Measurements from ENCODE around the gene ABCA12.
"Not testable (repeated sequence)": the region's sequence is repeated elsewhere in the genome, so short reads cannot be mapped to it uniquely, and the experiment has no call there.

Gene ABCA12, protein sequence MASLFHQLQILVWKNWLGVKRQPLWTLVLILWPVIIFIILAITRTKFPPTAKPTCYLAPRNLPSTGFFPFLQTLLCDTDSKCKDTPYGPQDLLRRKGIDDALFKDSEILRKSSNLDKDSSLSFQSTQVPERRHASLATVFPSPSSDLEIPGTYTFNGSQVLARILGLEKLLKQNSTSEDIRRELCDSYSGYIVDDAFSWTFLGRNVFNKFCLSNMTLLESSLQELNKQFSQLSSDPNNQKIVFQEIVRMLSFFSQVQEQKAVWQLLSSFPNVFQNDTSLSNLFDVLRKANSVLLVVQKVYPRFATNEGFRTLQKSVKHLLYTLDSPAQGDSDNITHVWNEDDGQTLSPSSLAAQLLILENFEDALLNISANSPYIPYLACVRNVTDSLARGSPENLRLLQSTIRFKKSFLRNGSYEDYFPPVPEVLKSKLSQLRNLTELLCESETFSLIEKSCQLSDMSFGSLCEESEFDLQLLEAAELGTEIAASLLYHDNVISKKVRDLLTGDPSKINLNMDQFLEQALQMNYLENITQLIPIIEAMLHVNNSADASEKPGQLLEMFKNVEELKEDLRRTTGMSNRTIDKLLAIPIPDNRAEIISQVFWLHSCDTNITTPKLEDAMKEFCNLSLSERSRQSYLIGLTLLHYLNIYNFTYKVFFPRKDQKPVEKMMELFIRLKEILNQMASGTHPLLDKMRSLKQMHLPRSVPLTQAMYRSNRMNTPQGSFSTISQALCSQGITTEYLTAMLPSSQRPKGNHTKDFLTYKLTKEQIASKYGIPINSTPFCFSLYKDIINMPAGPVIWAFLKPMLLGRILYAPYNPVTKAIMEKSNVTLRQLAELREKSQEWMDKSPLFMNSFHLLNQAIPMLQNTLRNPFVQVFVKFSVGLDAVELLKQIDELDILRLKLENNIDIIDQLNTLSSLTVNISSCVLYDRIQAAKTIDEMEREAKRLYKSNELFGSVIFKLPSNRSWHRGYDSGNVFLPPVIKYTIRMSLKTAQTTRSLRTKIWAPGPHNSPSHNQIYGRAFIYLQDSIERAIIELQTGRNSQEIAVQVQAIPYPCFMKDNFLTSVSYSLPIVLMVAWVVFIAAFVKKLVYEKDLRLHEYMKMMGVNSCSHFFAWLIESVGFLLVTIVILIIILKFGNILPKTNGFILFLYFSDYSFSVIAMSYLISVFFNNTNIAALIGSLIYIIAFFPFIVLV (N-terminal part only)

DNA sequence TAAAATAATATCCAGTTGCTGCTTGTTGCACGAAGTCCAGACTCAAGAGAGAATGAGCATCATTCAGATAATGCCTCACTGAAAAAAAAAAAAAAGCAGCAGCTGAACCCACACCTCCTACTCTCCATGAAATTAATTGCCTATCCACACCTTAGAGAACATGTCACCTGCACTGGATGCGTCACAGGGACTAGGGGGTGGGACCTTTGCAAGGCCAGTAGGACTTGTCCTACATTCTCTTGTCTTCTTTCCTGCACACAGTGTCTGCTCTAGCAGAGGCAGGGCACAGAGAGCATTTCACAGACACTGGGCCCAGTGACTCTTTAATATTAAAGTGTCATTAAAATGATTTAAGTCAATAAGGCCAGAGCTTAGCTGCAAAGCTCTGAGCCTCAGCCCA lies at the start of gene ABCA12:
TSS of gene ABCA12 (minus strand) at position 148 of the 400 bp plus-strand sequence. CDS start 418 bp downstream, outside the sequence.
- no peak for DNase-seq

DNA sequence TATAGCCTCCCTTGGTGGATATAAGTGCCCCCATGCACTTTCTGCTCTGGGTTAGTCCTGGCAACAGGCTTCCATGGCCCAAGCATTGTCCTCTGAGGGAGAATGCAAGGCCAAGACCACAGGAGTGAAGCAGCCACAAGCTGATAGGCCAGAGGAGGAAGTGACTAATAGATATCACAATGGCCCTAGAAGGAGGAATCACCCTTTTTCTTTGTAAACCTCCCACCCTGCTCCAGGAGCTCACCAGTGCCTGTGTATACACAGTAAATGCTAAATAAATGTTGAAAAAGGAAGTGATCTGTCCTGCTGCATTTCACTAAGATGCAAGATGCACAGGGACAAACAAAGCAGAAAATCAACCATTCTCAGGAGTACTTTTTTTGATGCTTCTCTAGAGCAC lies 49.7 kb upstream of the ABCA12 start:
- DNase-seq: no peak

DNA sequence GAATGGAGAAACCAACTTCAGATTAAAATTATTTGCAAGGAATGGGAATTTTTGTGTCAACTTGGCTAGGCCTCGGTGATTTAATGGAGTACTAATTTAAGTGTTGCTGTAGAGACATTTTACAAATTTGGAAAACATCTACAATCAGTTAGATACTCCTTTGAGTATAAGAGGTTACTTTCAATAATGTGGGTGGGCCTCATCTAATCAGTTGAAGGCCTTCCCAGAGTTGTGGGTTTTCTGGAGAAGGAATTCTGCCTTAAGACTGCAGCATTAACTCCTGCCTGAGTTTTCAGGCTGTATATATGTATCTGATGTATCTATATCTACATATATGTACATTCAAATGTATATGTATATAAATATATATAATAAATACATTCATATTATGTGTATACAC lies 47.6 kb upstream of the ABCA12 start:
- no peak for DNase-seq

DNA sequence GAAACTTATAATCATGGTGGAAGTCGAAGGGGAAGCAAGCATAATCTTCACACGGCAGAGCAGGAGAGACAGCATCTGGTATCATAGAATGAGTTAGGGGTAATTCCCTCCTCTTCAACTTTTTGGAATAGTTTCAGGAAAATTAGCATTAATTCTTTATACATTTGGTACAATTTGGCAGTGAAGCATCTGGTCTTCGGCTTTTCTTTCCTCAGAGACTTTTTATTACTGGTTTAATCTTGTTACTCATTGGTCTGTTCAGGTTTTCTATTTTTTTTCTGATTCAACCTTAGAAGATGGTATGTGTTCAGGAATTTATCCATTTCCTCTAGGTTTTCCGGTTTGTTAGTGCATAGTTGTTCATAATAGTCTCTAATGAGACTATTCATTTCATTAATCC lies 39.7 kb upstream of the ABCA12 start:
- DNase-seq: no peak

DNA sequence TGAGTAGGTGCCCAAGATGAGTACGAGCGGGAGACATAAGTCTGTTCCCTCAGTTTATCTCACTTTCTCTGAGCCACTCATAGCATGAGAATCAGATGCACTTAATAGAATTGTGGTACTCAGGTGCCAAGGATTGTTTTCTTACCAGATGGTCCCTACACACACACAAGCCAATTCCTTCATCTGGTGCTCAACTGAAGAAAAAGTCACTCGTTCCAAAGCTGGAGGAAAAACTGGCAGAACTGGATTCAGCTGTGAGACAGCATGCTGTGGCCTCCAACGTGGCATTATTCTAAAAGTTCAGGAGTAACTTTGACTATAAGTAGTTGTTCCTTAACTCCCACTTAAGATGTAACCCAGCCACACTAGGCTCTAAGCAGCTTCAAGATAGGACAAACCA lies 33.4 kb upstream of the ABCA12 start:
- no peak for DNase-seq

DNA sequence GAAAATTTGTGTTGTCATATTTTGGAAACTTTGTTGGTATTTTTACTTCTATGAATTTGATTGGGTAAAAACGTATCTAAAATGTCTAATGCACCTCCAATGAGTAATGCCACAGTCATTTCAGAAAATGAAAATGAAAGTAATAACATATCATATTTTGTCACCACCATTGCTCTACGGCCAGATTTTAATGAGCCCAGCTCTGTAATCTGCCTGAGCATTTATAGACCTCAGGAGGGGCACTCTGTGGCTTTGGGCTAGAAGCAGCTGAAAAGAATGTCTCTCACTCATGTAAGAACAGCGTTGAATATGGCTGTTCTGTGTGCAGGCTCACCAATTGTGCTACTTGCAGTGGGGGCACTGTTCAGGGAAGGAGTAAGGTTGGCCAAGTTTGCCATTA lies 32.7 kb upstream of the ABCA12 start:
- DNase-seq: no peak

DNA sequence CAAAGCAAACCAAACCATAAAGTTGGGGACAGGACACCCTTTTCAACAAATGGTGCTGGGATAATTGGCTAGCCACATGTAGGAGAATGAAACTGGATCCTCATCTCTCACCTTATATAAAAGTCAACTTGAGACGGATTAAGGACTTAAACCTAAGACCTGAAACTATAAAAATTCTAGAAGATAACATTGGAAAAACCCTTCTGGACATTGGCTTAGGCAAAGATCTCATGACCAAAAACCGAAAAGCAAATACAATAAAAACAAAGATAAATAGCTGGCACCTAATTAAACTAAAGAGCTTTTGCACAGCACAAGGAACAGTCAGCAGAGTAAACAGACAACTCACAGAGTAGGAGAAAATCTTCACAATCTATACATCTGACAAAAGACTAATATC lies 28.1 kb upstream of the ABCA12 start:
- DNase-seq: not testable (repeated sequence)

DNA sequence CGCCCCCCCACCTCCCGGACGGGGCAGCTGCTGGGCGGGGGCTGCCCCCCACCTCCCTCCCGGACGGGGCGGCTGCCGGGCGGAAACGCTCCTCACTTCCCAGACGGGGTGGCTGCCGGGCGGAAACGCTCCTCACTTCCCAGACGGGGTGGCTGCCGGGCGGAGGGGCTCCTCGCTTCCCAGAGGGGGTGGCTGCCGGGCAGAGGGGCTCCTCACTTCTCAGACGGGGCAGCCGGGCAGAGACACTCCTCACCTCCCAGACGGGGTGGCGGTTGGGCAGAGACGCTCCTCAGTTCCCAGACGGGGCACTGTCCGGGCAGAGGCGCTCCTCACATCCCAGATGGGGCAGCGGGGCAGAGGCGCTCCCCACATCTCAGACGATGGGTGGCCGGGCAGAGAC lies 24.9 kb upstream of the ABCA12 start:
- not testable (repeated sequence) for DNase-seq

DNA sequence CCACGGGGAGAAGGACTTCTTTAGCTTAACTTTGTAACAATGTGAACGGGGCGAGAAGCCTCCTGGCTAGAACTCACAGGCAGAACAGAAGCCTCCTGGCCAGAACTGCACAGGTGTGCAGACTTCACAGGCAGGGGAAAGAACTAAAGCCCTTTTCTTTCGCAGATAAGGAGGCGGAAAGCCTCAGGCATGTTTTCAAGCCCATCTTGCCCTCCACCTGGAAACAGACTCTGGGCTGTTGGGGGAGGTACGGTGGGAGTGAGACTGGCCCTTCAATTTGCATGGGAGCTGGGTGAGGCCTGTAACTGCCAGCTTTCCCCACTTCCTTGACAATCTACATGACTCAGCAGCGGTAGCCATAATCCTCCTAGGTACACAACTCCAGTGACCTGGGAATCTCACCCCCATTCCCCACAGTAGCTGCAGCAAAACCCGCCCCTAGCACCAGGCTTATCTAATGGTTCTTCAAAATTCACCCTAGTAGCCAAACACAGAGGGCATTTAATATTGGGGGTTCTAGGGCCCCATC lies 22.9 kb upstream of the ABCA12 start:
- DNase-seq: no peak

DNA sequence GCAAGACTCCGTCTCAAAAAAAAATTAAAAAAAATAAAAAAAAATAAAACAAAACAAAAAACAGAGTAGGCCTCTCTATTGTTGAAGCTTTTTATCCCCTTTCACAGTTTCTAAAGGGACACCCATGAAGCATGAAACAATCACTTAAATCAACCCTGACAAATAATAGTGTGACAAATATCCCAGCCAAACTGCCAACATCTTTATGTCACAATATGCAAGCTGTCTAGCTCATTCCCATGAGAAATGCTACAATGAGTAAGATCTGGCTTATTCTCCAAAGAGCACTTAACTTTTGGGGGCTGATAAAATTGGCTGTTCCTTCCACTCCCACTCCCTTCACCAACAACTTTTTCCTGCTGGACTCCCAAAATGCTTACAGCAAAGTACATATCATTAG lies 21.7 kb upstream of the ABCA12 start:
- DNase-seq: no peak

DNA sequence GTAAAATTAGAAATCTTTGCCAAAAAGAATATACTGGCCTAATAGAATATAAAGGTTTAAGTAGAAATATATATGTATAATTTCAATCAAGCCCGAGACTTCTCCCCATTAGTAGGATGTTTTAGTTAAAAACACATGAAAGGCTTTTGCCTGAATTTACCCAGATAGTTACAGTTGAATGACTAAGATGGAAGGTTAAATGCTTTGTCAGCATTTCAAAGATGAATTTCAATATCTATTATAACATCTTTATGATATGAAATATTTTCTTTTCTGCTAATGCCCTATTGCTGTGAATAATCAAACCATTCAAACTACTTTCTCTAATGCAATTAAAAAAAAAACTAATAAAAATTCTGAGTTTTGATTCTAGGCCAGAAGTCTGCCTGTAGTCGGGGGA lies 18.0 kb upstream of the ABCA12 start:
- DNase-seq: no peak

DNA sequence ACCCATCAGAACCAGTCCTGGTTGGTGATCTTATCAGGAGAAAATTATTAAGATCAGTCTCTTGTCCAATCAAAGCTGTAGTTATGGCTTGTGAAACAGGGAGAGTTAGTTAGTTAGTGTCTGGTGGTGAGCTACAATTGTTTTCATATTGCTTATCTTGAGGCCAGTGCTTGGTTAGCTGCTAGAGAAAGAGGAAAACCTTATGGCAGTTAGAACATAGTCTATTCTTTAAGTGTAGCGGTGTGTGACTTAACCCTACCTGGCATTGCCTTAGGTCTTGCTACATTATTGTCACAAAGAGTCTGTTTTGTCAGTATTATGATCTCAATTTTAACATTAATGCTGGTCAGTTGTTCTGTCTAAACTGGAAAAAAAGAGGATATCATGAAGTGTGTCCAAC lies 11.5 kb upstream of the ABCA12 start:
- DNase-seq: no peak

DNA sequence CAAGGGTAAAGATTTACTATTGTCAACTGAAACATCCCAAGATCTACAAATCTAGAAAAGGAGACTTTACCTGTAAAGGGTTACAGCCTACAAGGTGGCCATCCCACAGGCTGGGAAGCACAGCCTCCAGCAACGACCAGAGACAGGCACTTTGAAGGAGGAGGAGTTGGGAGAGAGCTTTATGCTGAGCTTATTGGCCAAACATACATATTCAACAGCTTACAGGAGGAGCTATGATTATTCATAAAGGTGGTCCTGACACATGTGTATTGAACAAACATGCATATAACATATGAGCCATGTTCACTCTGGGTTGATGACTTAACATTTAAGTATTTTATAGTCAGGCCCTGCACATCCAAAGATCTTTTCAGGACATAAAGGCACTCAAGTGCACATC lies 11.1 kb upstream of the ABCA12 start:
- DNase-seq: no peak

DNA sequence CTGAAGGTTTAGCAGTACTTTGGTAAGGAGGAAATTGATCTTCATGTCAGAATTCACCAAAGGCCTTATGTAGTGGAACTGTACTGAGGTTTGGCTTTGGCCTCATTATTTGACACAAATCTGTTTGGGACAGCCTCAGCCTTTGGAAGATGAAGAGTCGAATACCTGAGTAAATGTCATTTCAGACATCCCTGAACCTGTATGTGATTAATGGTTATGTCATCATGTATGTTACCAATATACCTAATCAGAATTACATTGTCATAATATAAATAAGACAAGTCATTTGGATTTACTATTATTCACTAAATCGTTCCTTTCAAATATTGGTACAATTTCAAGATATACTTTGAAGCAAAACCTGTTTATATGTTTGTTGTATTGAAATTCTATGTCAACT lies 10.6 kb upstream of the ABCA12 start:
- DNase-seq: peak in 1 of 14 donors; percentile 1

DNA sequence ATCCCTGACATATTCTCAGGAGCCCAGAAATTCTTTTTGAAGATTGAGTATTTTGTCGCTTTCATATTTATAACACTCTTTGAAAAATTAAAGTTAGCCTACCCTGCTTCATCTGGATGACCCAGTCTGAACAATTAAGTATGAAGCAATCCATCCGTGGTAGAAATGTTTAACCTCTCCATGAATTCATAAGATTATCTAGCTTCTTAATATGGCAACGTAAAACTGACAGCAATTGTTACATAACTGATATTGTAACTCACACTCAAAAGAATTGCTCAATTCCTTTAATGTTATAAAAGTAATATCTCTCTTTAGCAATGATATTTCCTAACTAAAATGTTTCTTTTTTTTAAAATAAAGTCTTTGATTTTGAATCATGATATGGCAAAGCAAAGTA lies 7.2 kb upstream of the ABCA12 start:
- no peak for DNase-seq

DNA sequence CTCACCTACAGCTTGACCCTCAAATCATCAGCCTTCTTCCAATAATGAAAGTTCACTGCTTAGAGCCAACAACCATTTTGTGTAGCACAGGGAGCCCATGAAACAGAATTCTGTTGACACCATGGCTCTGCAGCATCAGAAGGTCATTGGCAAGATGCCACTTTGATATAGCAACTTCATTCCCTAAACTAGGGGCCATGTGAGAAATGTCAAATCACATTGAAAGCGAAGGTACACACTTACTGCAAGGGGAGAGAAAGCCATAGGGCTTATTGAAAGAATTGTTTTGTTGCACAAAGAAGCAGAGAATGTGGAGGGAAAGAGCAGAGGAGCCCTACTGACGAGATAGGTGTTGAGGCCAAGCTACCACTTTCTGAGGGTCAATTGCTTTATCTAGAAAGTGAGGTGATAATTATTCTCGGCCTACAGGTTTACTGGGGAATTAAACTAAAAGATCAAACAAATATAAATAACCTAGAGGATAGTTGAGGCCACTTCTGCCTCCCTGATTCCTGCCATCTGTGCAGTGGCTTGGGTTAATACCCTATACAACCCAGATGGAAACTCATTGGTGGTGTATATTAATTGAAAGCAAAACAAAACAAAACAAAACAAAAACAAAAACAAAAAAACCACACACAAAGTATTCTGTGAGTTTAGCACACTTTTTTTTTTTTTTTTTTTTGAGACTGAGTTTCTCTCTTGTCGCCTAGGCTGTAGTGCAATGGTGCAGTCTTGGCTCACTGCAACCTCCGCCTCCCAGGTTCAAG lies 5.9 kb upstream of the ABCA12 start:
- no peak for DNase-seq

DNA sequence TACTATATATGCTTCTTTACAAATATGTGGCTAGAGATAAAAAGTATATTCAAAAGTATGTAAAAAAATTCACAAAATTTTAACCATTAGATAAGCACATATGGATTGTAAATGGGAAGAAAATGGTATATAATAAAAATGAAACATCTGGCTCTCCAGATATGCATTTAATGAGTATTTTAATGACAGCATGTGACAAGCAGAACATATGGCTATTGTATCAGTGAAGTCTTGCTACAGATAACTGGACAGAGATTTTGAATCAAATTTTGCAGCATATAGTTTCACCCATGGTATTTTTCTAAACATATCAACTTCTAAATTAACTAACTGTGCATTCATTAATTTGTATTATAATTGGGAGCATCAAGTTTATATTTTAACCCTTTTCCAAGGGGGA lies 5.0 kb upstream of the ABCA12 start:
- no peak for DNase-seq

DNA sequence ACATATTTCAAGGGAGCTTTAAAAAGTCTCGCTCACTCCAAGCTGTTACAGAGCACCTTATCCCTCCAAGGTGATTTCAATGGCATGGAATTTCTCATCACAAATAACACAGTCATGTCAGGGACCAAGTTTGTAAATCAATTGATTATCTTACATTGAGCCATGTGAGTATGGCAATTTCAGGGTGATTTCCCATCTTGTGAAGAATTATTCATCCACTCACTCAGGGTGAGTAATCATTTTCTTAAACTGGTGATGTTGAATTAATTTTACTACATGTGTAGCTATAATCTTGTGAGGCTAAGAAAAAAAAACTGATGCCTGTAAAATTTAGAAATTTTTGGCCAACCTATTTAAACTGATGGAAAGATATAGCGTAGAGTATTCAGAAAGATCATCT lies 3.3 kb upstream of the ABCA12 start:
- no peak for DNase-seq

DNA sequence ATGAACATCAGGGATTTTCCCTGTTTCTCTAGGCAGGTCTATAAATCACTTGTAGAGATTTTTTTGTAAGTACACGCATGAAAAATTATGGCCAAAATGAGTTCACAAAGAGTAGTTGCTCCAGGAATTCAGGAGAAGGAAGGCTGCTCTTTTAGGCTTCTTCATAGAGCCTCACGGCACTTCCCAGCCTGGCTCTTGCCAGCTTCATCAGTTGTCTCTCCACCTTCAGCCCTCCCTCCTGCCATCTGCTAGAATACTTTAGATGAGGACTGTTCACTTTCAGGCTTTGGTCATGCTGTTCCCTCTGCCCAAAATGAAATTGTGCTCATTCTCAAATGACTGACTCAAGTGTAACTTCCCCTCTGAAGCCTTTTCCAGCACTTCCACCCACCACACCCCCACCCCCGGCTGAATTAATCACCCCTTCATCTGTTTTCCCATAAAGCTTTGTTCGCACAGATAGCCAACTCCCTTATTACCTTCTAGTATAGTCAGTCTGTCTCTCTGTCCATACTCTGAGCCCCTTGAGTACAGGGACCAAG lies 1.8 kb upstream of the ABCA12 start:
- DNase-seq: no peak

DNA sequence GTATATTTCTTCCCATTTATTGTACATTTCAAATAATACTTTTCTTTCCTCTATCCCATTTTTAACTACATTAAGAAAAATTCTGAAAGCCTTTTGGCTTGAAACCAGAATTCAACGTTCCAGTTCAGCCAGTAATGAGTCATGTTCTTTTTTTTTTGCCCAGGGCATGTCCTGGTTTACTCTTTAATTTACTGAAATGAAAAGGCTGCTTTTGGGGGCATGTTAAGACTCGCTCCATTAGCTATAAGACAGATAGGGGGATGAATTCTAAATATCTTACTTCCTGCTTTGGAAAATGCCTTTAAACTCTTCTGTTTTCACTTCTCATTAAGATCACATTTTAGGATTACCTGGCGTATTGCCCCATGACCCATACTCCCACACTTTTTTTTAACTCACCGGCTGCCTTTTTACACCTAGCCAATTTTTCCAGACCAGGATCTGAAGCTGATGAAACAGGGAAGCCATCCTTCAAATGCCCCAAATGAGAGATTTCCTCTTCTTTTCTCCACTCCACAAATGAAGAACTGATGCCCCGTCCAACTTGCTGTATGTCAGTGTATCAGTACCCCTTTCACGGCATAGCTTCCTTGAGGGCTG lies 585 bp downstream of the ABCA12 start:
- DNase-seq: no peak

DNA sequence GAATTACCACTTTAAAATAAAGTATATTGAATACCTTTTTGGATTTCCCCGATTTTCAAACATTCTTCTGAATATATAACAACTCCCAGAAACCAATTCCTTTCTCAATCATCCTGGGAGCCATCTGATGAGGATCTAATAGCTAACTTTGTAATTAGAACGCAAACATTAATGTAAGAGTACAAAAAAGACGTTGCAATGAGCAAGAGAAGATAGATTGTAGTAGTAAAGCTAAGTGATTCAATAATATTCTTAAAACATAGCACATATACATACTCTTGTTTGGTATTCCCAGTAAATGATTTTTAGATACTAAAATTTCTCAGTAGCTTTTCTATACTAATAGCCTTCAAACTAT lies 1.1 kb downstream of the ABCA12 start:
- no peak for DNase-seq
